Left lung (tissue), 10 donors: ENCODE data around the gene VSIG2. TPM values are rescaled to one million over a fixed set of nuclear protein-coding genes. Genes with fewer than 3 reads are reported as not detected.

ENCODE experiments used
- ATAC-seq: fragments of 200-7000 bp; cut with Tn5 transposase; one replicate; pipeline ENCODE4 v1.9.1; 2020; ENCODE audit warnings: moderate library complexity
- DNase-seq, 4 donors: peaks; one replicate each; pipeline ENCODE4 v3.0.0-alpha.2; 2013 to 2020
- H3K27ac ChIP-seq, 2 donors: fragments of 200-600 bp; sonication (generic) in 1 of 2; one replicate each; pipeline versions ENCODE4 v1.5.0 to v1.8.0; 2020 to 2021
- H3K27me3 ChIP-seq, 2 donors: fragments of 200-600 bp; sonication (generic) in 1 of 2; one replicate each; pipeline versions ENCODE4 v1.5.0 to v1.8.0; 2020 to 2021
- H3K36me3 ChIP-seq, 2 donors: fragments of 200-600 bp; sonication (generic) in 1 of 2; one replicate each; pipeline versions ENCODE4 v1.5.0 to v1.8.0; 2020 to 2021
- H3K4me1 ChIP-seq, 2 donors: fragments of 200-600 bp; one replicate each; pipeline ENCODE4 v1.8.0; 2021
- H3K4me3 ChIP-seq, 2 donors: fragments of 200-600 bp; sonication (generic) in 1 of 2; one replicate each; pipeline versions ENCODE4 v1.5.0 to v1.8.0; 2020 to 2021; ENCODE audit warnings: mild to moderate bottlenecking in 1 of 2
- H3K9me3 ChIP-seq, 2 donors: fragments of 200-600 bp; sonication (generic) in 1 of 2; one replicate each; pipeline versions ENCODE4 v1.5.0 to v1.8.0; 2020 to 2021
- CTCF ChIP-seq, 2 donors: fragments of 200-600 bp; sonication (generic) in 1 of 2; IDR thresholded peaks; one replicate each; pipeline versions ENCODE4 v1.5.0 to v1.8.0; 2021; ENCODE audit warnings: antibody characterized with exemption in 2 of 2
- intact Hi-C, 2 donors: fragments of 100-400 bp; cut with DNase I; formaldehyde crosslinking; loops; one replicate each; pipeline versions ENCODE4 v1.11.2 to v1.14.2; 2022
- polyA plus RNA-seq, 6 donors: library from polyadenylated mRNA; unstranded; fragments of 120-200 nt; gene quantifications; one replicate each; pipeline ENCODE4 v1.2.1, GENCODE V29; 2013; ENCODE audit not compliant: insufficient read length in 6 of 6
- total RNA-seq, 2 donors: library from RNA; stranded (reverse); fragmentation: NEBNext Ultra II Directional; extraction: Animal tissue kit (Norgen Biotek cat#: 25700); gene quantifications; one replicate each; pipeline ENCODE4 v1.2.1, GENCODE V29; 2021
- donor health status: DM: no; HTN: yes; CAD: no.
- donor health status: DM: no; HTN: no; CAD: no.

Gene VSIG2
- total and polyA plus RNA-seq, 8 donors, result 16.0 to 35.6 (median 27.5) TPM

- ATAC-seq (peak; percentile 89), DNase-seq (peak; percentile 34 to 81 (median 36))
- Histone ChIP-seq H3K27me3 (peaks cover 0 to 42% of the 10 kb centered on the region in 2 donors), H3K4me1 (peaks cover 14 to 17% of the 10 kb centered on the region in 2 donors), H3K4me3 (peak overlapping the region; percentile 32 to 38), H3K36me3 (no peaks in the 10 kb centered on the region), H3K27ac (peak overlapping the region; percentile 75 to 80), H3K9me3 (no peaks in the 10 kb centered on the region)
- intact Hi-C loops, result no loop called here
- TF ChIP-seq CTCF (IDR thresholded peaks at IDR 0.05), result no peak
Measured at GRCh38 chr11:124717786-124718651, 34.0 kb downstream of the VSIG2 start.

GRCh38 chr11:124717421-124717785, 34.7 kb downstream of the VSIG2 start:
- DNase-seq (no peak), ATAC-seq (peak; percentile 64)
- Histone ChIP-seq H3K9me3 (no peaks in the 10 kb centered on the region), H3K27me3 (peaks cover 0 to 42% of the 10 kb centered on the region in 2 donors), H3K36me3 (no peaks in the 10 kb centered on the region), H3K4me1 (peaks cover 14 to 17% of the 10 kb centered on the region in 2 donors), H3K27ac (peak overlapping the region; percentile 75 to 80), H3K4me3 (peak overlapping the region in 1 of 2 donors; percentile 38)
- no peak for TF ChIP-seq CTCF (IDR thresholded peaks at IDR 0.05)
- intact Hi-C loops, result no loop called here

- intact Hi-C loops, result no loop called here
- Histone ChIP-seq H3K9me3 (no peaks in the 10 kb centered on the region), H3K4me3 (no peak overlapping the region), H3K4me1 (peaks cover 14 to 17% of the 10 kb centered on the region in 2 donors), H3K27ac (peak overlapping the region in 1 of 2 donors; percentile 75), H3K36me3 (no peaks in the 10 kb centered on the region), H3K27me3 (peaks cover 0 to 40% of the 10 kb centered on the region in 2 donors)
- DNase-seq (no peak), ATAC-seq (no peak)
- no peak for TF ChIP-seq CTCF (IDR thresholded peaks at IDR 0.05)
Measured at GRCh38 chr11:124716591-124716990, 35.5 kb downstream of the VSIG2 start.

- intact Hi-C loops, result no loop called here
- TF ChIP-seq CTCF (IDR thresholded peaks at IDR 0.05), result no peak
- Histone ChIP-seq H3K9me3 (peaks cover 0 to 3% of the 10 kb centered on the region in 2 donors), H3K27ac (no peak overlapping the region), H3K4me3 (no peak overlapping the region), H3K27me3 (peaks cover 0 to 8% of the 10 kb centered on the region in 2 donors), H3K36me3 (no peaks in the 10 kb centered on the region), H3K4me1 (peaks cover under 1 to 5% of the 10 kb centered on the region in 2 donors)
- no peak for ATAC-seq
- DNase-seq, result no peak
Measured at GRCh38 chr11:124712392-124712791, 39.7 kb downstream of the VSIG2 start.

- Histone ChIP-seq H3K4me3 (no peak overlapping the region), H3K36me3 (no peaks in the 10 kb centered on the region), H3K9me3 (peaks cover 0 to 3% of the 10 kb centered on the region in 2 donors), H3K27ac (no peak overlapping the region), H3K27me3 (no peaks in the 10 kb centered on the region), H3K4me1 (no peaks in the 10 kb centered on the region)
- intact Hi-C loops, result no loop called here
- ATAC-seq, result no peak
- DNase-seq, result no peak
- TF ChIP-seq CTCF (IDR thresholded peaks at IDR 0.05), result no peak
Measured at GRCh38 chr11:124707829-124708228, 44.2 kb downstream of the VSIG2 start.
